Spinal cord (tissue), 10 donors: Measurements from ENCODE around the gene HEMK1. TPM values are rescaled to one million over a fixed set of nuclear protein-coding genes. Genes with fewer than 3 reads are reported as not detected.

Source experiments
- DNase-seq, 6 donors: peaks; one replicate each; pipeline versions ENCODE4 v3.0.0 to v3.0.0-alpha.2; 2013 to 2015; ENCODE audit warnings: low spot score in 6 of 6, low read depth in 4 of 6
- H3K27ac ChIP-seq: one replicate; pipeline ENCODE4 v1.5.1; 2013; ENCODE audit warnings: low read depth, low read length, control low read depth
- H3K27me3 ChIP-seq: one replicate; pipeline ENCODE4 v1.6.1; 2013; ENCODE audit warnings: low read length; ENCODE audit not compliant: control insufficient read depth, insufficient read depth
- H3K36me3 ChIP-seq: one replicate; pipeline ENCODE4 v1.6.1; 2013; ENCODE audit warnings: low read length; ENCODE audit not compliant: control insufficient read depth, insufficient read depth
- H3K4me1 ChIP-seq: one replicate; pipeline ENCODE4 v1.6.1; 2013; ENCODE audit warnings: low read length; ENCODE audit not compliant: control insufficient read depth, insufficient read depth
- H3K4me3 ChIP-seq: one replicate; pipeline ENCODE4 v1.5.1; 2013; ENCODE audit warnings: low read depth, low read length, control low read depth
- H3K9me3 ChIP-seq: one replicate; pipeline ENCODE4 v1.6.1; 2013; ENCODE audit warnings: low read length; ENCODE audit not compliant: control insufficient read depth, insufficient read depth
- WGBS: methylation state at CpG from one replicate; pipeline ENCODE4 v1.1.5; 2013; ENCODE audit warnings: missing lambda C conversion rate; ENCODE audit not compliant: insufficient coverage; 5-methylcytosine and 5-hydroxymethylcytosine counted together
- long read RNA-seq, 4 donors: transcript quantifications; one replicate each; lab custom pipeline, GENCODE V29; 2026
- polyA plus RNA-seq, 2 donors: library from polyadenylated mRNA; unstranded; fragments of 120-200 nt; gene quantifications; one replicate each; pipeline ENCODE4 v1.2.1, GENCODE V29; 2013; ENCODE audit not compliant: insufficient read length in 2 of 2
- total RNA-seq, 2 donors: library from RNA; depleted of rRNA in 1 of 2; stranded (reverse); fragments of 120-200 nt in 1 of 2; fragments of >200 nt in 1 of 2; gene quantifications; one replicate each; pipeline versions ENCODE4 v1.2.3 to v1.2.4, GENCODE V29; 2013 to 2014
- donor health status: healthy.

HEMK1 gene
- total RNA-seq (10 to 100 TPM in 1 of 2 donors, 1 to 10 TPM in 1; 4.3 to 23.7 TPM), polyA plus RNA-seq (10 to 100 TPM; 16.9 to 18.6 TPM)
- long read RNA-seq, donor 1, full-length matches to known transcripts, result 5 of 5 reads
- long read RNA-seq, donor 1, partial matches to known transcripts, result 0 of 5 reads
- long read RNA-seq, donor 1, other reads (novel, unspliced or antisense), result 0 of 5 reads
- long read RNA-seq, donor 2, result 0 reads
- long read RNA-seq, donor 3, full-length matches to known transcripts, result 1 of 1 reads
- long read RNA-seq, donor 3, partial matches to known transcripts, result 0 of 1 reads
- long read RNA-seq, donor 3, other reads (novel, unspliced or antisense), result 0 of 1 reads
- long read RNA-seq, donor 4, full-length matches to known transcripts, result 1 of 1 reads
- long read RNA-seq, donor 4, partial matches to known transcripts, result 0 of 1 reads
- long read RNA-seq, donor 4, other reads (novel, unspliced or antisense), result 0 of 1 reads

GRCh38 chr3:50568947-50569749, at the start of gene HEMK1:
TSS of gene HEMK1 (plus strand) at chr3:50569522. CDS start at chr3:50571105, 1,583 bp downstream.
- under 1% methylated on average over 55 of the region's 55 CpGs for WGBS
- H3K4me3 ChIP-seq, result peak within 1 kb of the TSS; percentile 92
- H3K9me3 ChIP-seq, result no peaks in the 10 kb centered on the region
- DNase-seq, result peak; percentile 84 to 98 (median 92)
- H3K36me3 ChIP-seq, result peaks cover 39% of the 10 kb centered on the region
- no peaks in the 10 kb centered on the region for H3K27me3 ChIP-seq
- H3K27ac ChIP-seq, result peak within 1 kb of the TSS; percentile 93
- peaks cover 45% of the 10 kb centered on the region for H3K4me1 ChIP-seq

- no peaks in the 10 kb centered on the region for H3K9me3 ChIP-seq
- no peak overlapping the region for H3K4me3 ChIP-seq
- no peaks in the 10 kb centered on the region for H3K36me3 ChIP-seq
- H3K27me3 ChIP-seq, result peaks cover 3% of the 10 kb centered on the region
- peaks cover 35% of the 10 kb centered on the region for H3K4me1 ChIP-seq
- H3K27ac ChIP-seq, result no peak overlapping the region
- DNase-seq, result no peak
- WGBS, result 63% methylated on average over 3 of the region's 3 CpGs
These were observed 48.5 kb upstream of the HEMK1 start for GRCh38 chr3:50520849-50521248.

- peaks cover 3% of the 10 kb centered on the region for H3K27me3 ChIP-seq
- H3K4me1 ChIP-seq, result peaks cover 35% of the 10 kb centered on the region
- no peak for DNase-seq
- no peaks in the 10 kb centered on the region for H3K9me3 ChIP-seq
- no peak overlapping the region for H3K4me3 ChIP-seq
- H3K27ac ChIP-seq, result no peak overlapping the region
- no peaks in the 10 kb centered on the region for H3K36me3 ChIP-seq
- WGBS, result 100% methylated on average over 1 of the region's 5 CpGs
These were observed 47.8 kb upstream of the HEMK1 start for GRCh38 chr3:50521572-50521971.

- DNase-seq, result peak in 1 of 6 donors; percentile 17
- Histone ChIP-seq H3K4me1 (peaks cover 25% of the 10 kb centered on the region), H3K36me3 (no peaks in the 10 kb centered on the region), H3K27me3 (peaks cover 3% of the 10 kb centered on the region), H3K4me3 (no peak overlapping the region), H3K27ac (no peak overlapping the region), H3K9me3 (no peaks in the 10 kb centered on the region)
- 68% methylated on average over 6 of the region's 9 CpGs for WGBS
These were observed 46.0 kb upstream of the HEMK1 start for GRCh38 chr3:50523279-50523811.

GRCh38 chr3:50524746-50525145, 44.6 kb upstream of the HEMK1 start:
- Histone ChIP-seq H3K27me3 (no peaks in the 10 kb centered on the region), H3K4me1 (peaks cover 21% of the 10 kb centered on the region), H3K27ac (no peak overlapping the region), H3K9me3 (no peaks in the 10 kb centered on the region), H3K36me3 (no peaks in the 10 kb centered on the region), H3K4me3 (no peak overlapping the region)
- no peak for DNase-seq
- WGBS, result 92% methylated on average over 2 of the region's 5 CpGs

GRCh38 chr3:50525191-50525910, 44.0 kb upstream of the HEMK1 start:
- Histone ChIP-seq H3K4me1 (peaks cover 26% of the 10 kb centered on the region), H3K27me3 (no peaks in the 10 kb centered on the region), H3K36me3 (no peaks in the 10 kb centered on the region), H3K27ac (no peak overlapping the region), H3K4me3 (no peak overlapping the region), H3K9me3 (no peaks in the 10 kb centered on the region)
- 23% methylated on average over 7 of the region's 9 CpGs for WGBS
- DNase-seq, result peak in 2 of 6 donors; percentile 24 to 70

- 29% methylated on average over 6 of the region's 6 CpGs for WGBS
- Histone ChIP-seq H3K36me3 (no peaks in the 10 kb centered on the region), H3K4me3 (no peak overlapping the region), H3K27me3 (no peaks in the 10 kb centered on the region), H3K4me1 (peaks cover 32% of the 10 kb centered on the region), H3K27ac (no peak overlapping the region), H3K9me3 (no peaks in the 10 kb centered on the region)
- DNase-seq, result no peak
These were observed 43.3 kb upstream of the HEMK1 start for GRCh38 chr3:50525987-50526386.

GRCh38 chr3:50530001-50530970, 39.0 kb upstream of the HEMK1 start:
- DNase-seq, result peak in 2 of 6 donors; percentile 25 to 81
- Histone ChIP-seq H3K36me3 (no peaks in the 10 kb centered on the region), H3K4me1 (peaks cover 51% of the 10 kb centered on the region), H3K27me3 (no peaks in the 10 kb centered on the region), H3K9me3 (no peaks in the 10 kb centered on the region), H3K27ac (no peak overlapping the region), H3K4me3 (no peak overlapping the region)
- 9% methylated on average over 46 of the region's 48 CpGs for WGBS
